ENCODE results near the gene TMEM163. TPM values are rescaled to one million over a fixed set of nuclear protein-coding genes. Genes with fewer than 3 reads are reported as not detected.
A peak's percentile ranks its signal among the peaks of the same experiment; 100 is the strongest.

TMEM163 gene
- total RNA-seq, 2 donors from 2014 or later, result 0.14 to 2.5 TPM

DNA sequence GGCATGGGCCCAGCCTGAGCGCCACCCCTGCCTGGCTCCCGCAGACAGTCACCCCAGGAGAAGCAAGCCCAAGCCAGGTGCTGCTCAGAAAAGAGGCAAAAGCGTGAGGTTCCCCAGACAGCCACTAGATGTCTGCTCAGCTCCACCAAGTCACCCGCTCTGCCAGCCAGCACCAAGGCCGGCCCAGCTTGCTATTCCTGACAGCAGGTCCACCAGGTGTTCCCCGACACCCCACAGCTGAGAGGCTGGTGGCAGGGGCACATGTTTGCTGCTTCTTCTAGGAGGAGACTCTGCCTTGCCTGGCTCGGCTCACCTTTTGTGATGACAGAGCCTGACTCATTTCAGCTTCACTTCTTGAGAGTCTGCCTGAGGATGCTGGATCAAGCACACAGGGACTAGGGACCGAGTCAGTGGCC is 258.2 kb downstream of the TMEM163 start:
- Histone ChIP-seq H3K9me3 (no peaks in the 10 kb centered on the region), H3K27me3 (replicated peaks; ENCODE audit: insufficient read depth) (no peaks in the 10 kb centered on the region), H3K4me1 (ENCODE audit: control insufficient read depth in 1 of 2, low read depth in 2 of 2) (no peaks in the 10 kb centered on the region), H3K36me3 (no peaks in the 10 kb centered on the region), H3K27ac (no peak overlapping the region), H3K4me3 (no peak overlapping the region)
- ATAC-seq (ENCODE audit: insufficient number of reproducible peaks, low FRiP score, low read depth) (no peak), DNase-seq (ENCODE audit: low spot score) (no peak)
- TF ChIP-seq CTCF (IDR thresholded peaks at IDR 0.05), result peak; percentile 17

DNA sequence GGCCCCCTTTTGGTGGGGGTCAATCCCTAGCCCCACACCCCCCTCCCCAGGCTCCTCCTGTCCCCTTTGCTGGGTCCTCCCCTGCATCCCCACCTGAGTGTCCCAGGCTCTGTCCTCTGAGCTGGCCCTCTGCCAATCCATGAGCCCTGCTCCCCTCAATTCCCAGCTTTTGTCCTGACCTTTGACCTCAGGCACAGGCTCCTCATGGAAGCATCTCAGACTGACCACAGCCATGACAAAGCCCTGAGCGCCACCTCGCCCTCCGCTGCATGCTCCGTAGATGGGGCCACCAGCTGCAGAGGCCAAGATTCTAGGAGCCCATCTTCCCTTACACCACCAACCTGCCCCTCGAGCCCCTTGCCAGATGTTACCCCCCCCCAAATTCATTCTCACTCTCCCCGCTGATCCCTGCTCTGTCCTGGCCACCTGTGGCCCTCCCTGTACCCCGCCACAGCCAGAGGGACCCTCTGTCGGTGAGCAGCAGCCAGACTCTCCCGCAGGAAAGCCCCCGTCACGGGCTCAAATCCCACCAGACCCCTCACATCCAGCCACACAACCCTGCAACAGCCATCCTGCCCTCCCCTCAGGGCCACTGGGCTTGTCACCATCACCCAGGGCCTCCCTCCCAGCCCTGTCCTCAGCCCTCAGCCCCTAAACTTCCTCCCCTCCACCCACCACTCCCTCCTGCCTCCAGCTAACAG is 258.9 kb downstream of the TMEM163 start:
- no peaks in the 10 kb centered on the region for H3K36me3 ChIP-seq
- no peaks in the 10 kb centered on the region for H3K4me1 ChIP-seq (ENCODE audit: control insufficient read depth in 1 of 2, low read depth in 2 of 2)
- no peak for ATAC-seq (ENCODE audit: insufficient number of reproducible peaks, low FRiP score, low read depth)
- H3K9me3 ChIP-seq, result no peaks in the 10 kb centered on the region
- H3K27me3 ChIP-seq (replicated peaks; ENCODE audit: insufficient read depth), result no peaks in the 10 kb centered on the region
- no peak for DNase-seq (ENCODE audit: low spot score)
- no peak for TF ChIP-seq CTCF (IDR thresholded peaks at IDR 0.05)
- no peak overlapping the region for H3K4me3 ChIP-seq
- no peak overlapping the region for H3K27ac ChIP-seq

GRCh38 chr2:134458950-134459349 is 259.9 kb downstream of the TMEM163 start:
- H3K36me3 ChIP-seq, result no peaks in the 10 kb centered on the region
- no peak overlapping the region for H3K4me3 ChIP-seq
- DNase-seq (ENCODE audit: low spot score), result no peak
- H3K27ac ChIP-seq, result no peak overlapping the region
- no peaks in the 10 kb centered on the region for H3K27me3 ChIP-seq (replicated peaks; ENCODE audit: insufficient read depth)
- H3K4me1 ChIP-seq (ENCODE audit: control insufficient read depth in 1 of 2, low read depth in 2 of 2), result no peaks in the 10 kb centered on the region
- TF ChIP-seq CTCF (IDR thresholded peaks at IDR 0.05), result no peak
- no peak for ATAC-seq (ENCODE audit: insufficient number of reproducible peaks, low FRiP score, low read depth)
- no peaks in the 10 kb centered on the region for H3K9me3 ChIP-seq

- Histone ChIP-seq H3K4me1 (ENCODE audit: control insufficient read depth in 1 of 2, low read depth in 2 of 2) (no peaks in the 10 kb centered on the region), H3K27ac (no peak overlapping the region), H3K27me3 (replicated peaks; ENCODE audit: insufficient read depth) (no peaks in the 10 kb centered on the region), H3K36me3 (no peaks in the 10 kb centered on the region), H3K9me3 (no peaks in the 10 kb centered on the region), H3K4me3 (no peak overlapping the region)
- no peak for DNase-seq (ENCODE audit: low spot score)
- no peak for TF ChIP-seq CTCF (IDR thresholded peaks at IDR 0.05)
- ATAC-seq (ENCODE audit: insufficient number of reproducible peaks, low FRiP score, low read depth), result no peak
These were observed 260.3 kb downstream of the TMEM163 start for GRCh38 chr2:134458473-134458853.

- Histone ChIP-seq H3K36me3 (no peaks in the 10 kb centered on the region), H3K27me3 (replicated peaks; ENCODE audit: insufficient read depth) (no peaks in the 10 kb centered on the region), H3K4me3 (no peak overlapping the region), H3K4me1 (ENCODE audit: control insufficient read depth in 1 of 2, low read depth in 2 of 2) (no peaks in the 10 kb centered on the region), H3K9me3 (no peaks in the 10 kb centered on the region), H3K27ac (no peak overlapping the region)
- TF ChIP-seq CTCF (IDR thresholded peaks at IDR 0.05), result no peak
- ATAC-seq (ENCODE audit: insufficient number of reproducible peaks, low FRiP score, low read depth), result no peak
- DNase-seq (ENCODE audit: low spot score), result no peak
These were observed 260.9 kb downstream of the TMEM163 start for GRCh38 chr2:134457765-134458472.

Measured in thoracic aorta (tissue), 2 donors.